Activated naive CD4-positive, alpha-beta T cell treated with anti-CD3 and anti-CD28 coated beads for 36 hours (primary cell): ENCODE data around the gene ASTE1. TPM values are rescaled to one million over a fixed set of nuclear protein-coding genes. Genes with fewer than 3 reads are reported as not detected.
"Not testable (repeated sequence)": the region's sequence is repeated elsewhere in the genome, so short reads cannot be mapped to it uniquely, and the experiment has no call there.

Experiments
- CTCF ChIA-PET: fragments of 350-600 bp; sonication (Branson Sonifier 250); formaldehyde crosslinking; loops from one replicate; lab custom pipeline; 2021; ENCODE audit warnings: antibody characterized with exemption; lab: Charles Lee
- DNase-seq: peaks from one replicate; pipeline ENCODE4 v3.0.0-alpha.2; 2020
- H3K27ac Mint-ChIP-seq: one replicate; pipeline ENCODE4 v1.8.0; 2021; ENCODE audit warnings: mild to moderate bottlenecking, mixed read lengths
- H3K27me3 Mint-ChIP-seq: one replicate; pipeline ENCODE4 v1.8.0; 2021; ENCODE audit warnings: low read depth, mixed read lengths
- H3K36me3 Mint-ChIP-seq: one replicate; pipeline ENCODE4 v1.8.0; 2021; ENCODE audit warnings: low read depth, mixed read lengths
- H3K4me1 Mint-ChIP-seq: one replicate; pipeline ENCODE4 v1.8.0; 2021; ENCODE audit warnings: low read depth, mixed read lengths
- H3K4me3 Mint-ChIP-seq: one replicate; pipeline ENCODE4 v1.8.0; 2021; ENCODE audit warnings: mild to moderate bottlenecking, moderate library complexity, mixed read lengths
- H3K9me3 Mint-ChIP-seq: one replicate; pipeline ENCODE4 v1.8.0; 2021; ENCODE audit warnings: mixed read lengths
- intact Hi-C: fragments of 100-400 bp; cut with micrococcal nuclease; formaldehyde crosslinking; loops from one replicate; pipeline ENCODE4 v1.15.1; 2023
- total RNA-seq, 2 experiments: library from RNA; stranded (reverse); gene quantifications; one replicate each; pipeline ENCODE4 v1.2.3, GENCODE V29; 2021

The ASTE1 gene
- 10 to 100 TPM; 10.8 to 11.2 TPM for total RNA-seq

- peak within 1 kb of the TSS; percentile 94 for H3K27ac Mint-ChIP-seq
- H3K36me3 Mint-ChIP-seq, result peaks cover 25% of the 10 kb centered on the region
- CTCF ChIA-PET, result interaction anchor here (0.6 to 1.2 kb wide), 4 partner anchors 9 to 1009 kb away, joined by 3 to 4 read pairs (median 4); no protein-coding TSS in a partner anchor
- peaks cover 42% of the 10 kb centered on the region for H3K4me1 Mint-ChIP-seq
- H3K9me3 Mint-ChIP-seq, result no peaks in the 10 kb centered on the region
- no peaks in the 10 kb centered on the region for H3K27me3 Mint-ChIP-seq
- intact Hi-C loops, result loop anchor here (1.0 to 10.0 kb wide), 8 partner anchors 133 to 1698 kb away; partner anchors contain the start of genes DNAJC13, MRPL3, NPHP3 and NUDT16
- peak; percentile 92 for DNase-seq
- peak within 1 kb of the TSS; percentile 92 for H3K4me3 Mint-ChIP-seq
These were observed at the start of gene ASTE1, which contains the start of gene NEK11 for GRCh38 chr3:131026321-131027151. ASTE1 (minus strand) TSS chr3:131026825; CDS start chr3:131025306, 1,519 bp downstream. NEK11 (plus strand) TSS chr3:131026877; CDS start chr3:131029709, 2,832 bp downstream.

- no peaks in the 10 kb centered on the region for H3K36me3 Mint-ChIP-seq
- intact Hi-C loops, result no loop called here
- no peaks in the 10 kb centered on the region for H3K4me1 Mint-ChIP-seq
- H3K9me3 Mint-ChIP-seq, result no peaks in the 10 kb centered on the region
- no peak overlapping the region for H3K4me3 Mint-ChIP-seq
- CTCF ChIA-PET, result no interaction called here
- no peak overlapping the region for H3K27ac Mint-ChIP-seq
- no peak for DNase-seq
- H3K27me3 Mint-ChIP-seq, result no peaks in the 10 kb centered on the region
These were observed 49.2 kb upstream of the ASTE1 start for GRCh38 chr3:131075632-131076328.

- H3K9me3 Mint-ChIP-seq, result no peaks in the 10 kb centered on the region
- intact Hi-C loops, result no loop called here
- no peaks in the 10 kb centered on the region for H3K4me1 Mint-ChIP-seq
- CTCF ChIA-PET, result no interaction called here
- no peaks in the 10 kb centered on the region for H3K36me3 Mint-ChIP-seq
- no peaks in the 10 kb centered on the region for H3K27me3 Mint-ChIP-seq
- no peak for DNase-seq
- no peak overlapping the region for H3K4me3 Mint-ChIP-seq
- no peak overlapping the region for H3K27ac Mint-ChIP-seq
These were observed 46.2 kb upstream of the ASTE1 start for GRCh38 chr3:131072845-131073244.

- no peaks in the 10 kb centered on the region for H3K4me1 Mint-ChIP-seq
- CTCF ChIA-PET, result no interaction called here
- H3K4me3 Mint-ChIP-seq, result no peak overlapping the region
- H3K27me3 Mint-ChIP-seq, result no peaks in the 10 kb centered on the region
- intact Hi-C loops, result no loop called here
- H3K9me3 Mint-ChIP-seq, result no peaks in the 10 kb centered on the region
- no peak overlapping the region for H3K27ac Mint-ChIP-seq
- DNase-seq, result no peak
- no peaks in the 10 kb centered on the region for H3K36me3 Mint-ChIP-seq
These were observed 45.5 kb upstream of the ASTE1 start for GRCh38 chr3:131072099-131072559.

- no peaks in the 10 kb centered on the region for H3K36me3 Mint-ChIP-seq
- intact Hi-C loops, result no loop called here
- no peaks in the 10 kb centered on the region for H3K27me3 Mint-ChIP-seq
- no peaks in the 10 kb centered on the region for H3K9me3 Mint-ChIP-seq
- CTCF ChIA-PET, result no interaction called here
- no peak overlapping the region for H3K27ac Mint-ChIP-seq
- no peak overlapping the region for H3K4me3 Mint-ChIP-seq
- H3K4me1 Mint-ChIP-seq, result peaks cover 3% of the 10 kb centered on the region
- no peak for DNase-seq
These were observed 41.4 kb upstream of the ASTE1 start for GRCh38 chr3:131067983-131068382.

- H3K4me1 Mint-ChIP-seq, result no peaks in the 10 kb centered on the region
- CTCF ChIA-PET, result interaction anchor here (1.2 to 1.3 kb wide), 2 partner anchors 20 to 21 kb away, joined by 3 read pairs; no protein-coding TSS in a partner anchor
- no peak for DNase-seq
These were observed 26.6 kb upstream of the ASTE1 start for GRCh38 chr3:131053043-131053859.

GRCh38 chr3:131050001-131050400 is 23.4 kb upstream of the ASTE1 start:
- CTCF ChIA-PET, result interaction anchor here (0.6 kb wide), 1 partner anchor 17 kb away, joined by 4 read pairs; no protein-coding TSS in a partner anchor
- Mint-ChIP-seq H3K36me3 (peaks cover 1% of the 10 kb centered on the region), H3K4me3 (no peak overlapping the region), H3K4me1 (no peaks in the 10 kb centered on the region), H3K27ac (no peak overlapping the region), H3K27me3 (no peaks in the 10 kb centered on the region), H3K9me3 (peaks cover 15% of the 10 kb centered on the region)
- DNase-seq, result no peak
- intact Hi-C loops, result no loop called here

More at GRCh38 chr3:131053043-131053859, 26.6 kb upstream of the ASTE1 start:
- H3K27ac Mint-ChIP-seq, result no peak overlapping the region
- no peaks in the 10 kb centered on the region for H3K9me3 Mint-ChIP-seq
- intact Hi-C loops, result no loop called here
- H3K36me3 Mint-ChIP-seq, result no peaks in the 10 kb centered on the region
- H3K27me3 Mint-ChIP-seq, result no peaks in the 10 kb centered on the region
- no peak overlapping the region for H3K4me3 Mint-ChIP-seq

- Mint-ChIP-seq H3K4me3 (no peak overlapping the region), H3K27me3 (no peaks in the 10 kb centered on the region), H3K4me1 (no peaks in the 10 kb centered on the region), H3K9me3 (peaks cover 33% of the 10 kb centered on the region), H3K36me3 (peaks cover 12% of the 10 kb centered on the region), H3K27ac (no peak overlapping the region)
- intact Hi-C loops, result no loop called here
- CTCF ChIA-PET, result interaction anchor here (1.1 to 1.2 kb wide), 2 partner anchors 15 to 30 kb away, joined by 3 to 5 read pairs; no protein-coding TSS in a partner anchor
- DNase-seq, result no peak
These were observed 21.4 kb upstream of the ASTE1 start for GRCh38 chr3:131048030-131048429.

GRCh38 chr3:131047582-131047981 is 21.0 kb upstream of the ASTE1 start:
- Mint-ChIP-seq H3K9me3 (peaks cover 33% of the 10 kb centered on the region), H3K4me3 (no peak overlapping the region), H3K4me1 (peaks cover 4% of the 10 kb centered on the region), H3K36me3 (peaks cover 12% of the 10 kb centered on the region), H3K27me3 (no peaks in the 10 kb centered on the region), H3K27ac (no peak overlapping the region)
- no peak for DNase-seq
- intact Hi-C loops, result no loop called here
- CTCF ChIA-PET, result interaction anchor here (1.1 kb wide), 1 partner anchor 30 kb away, joined by 3 read pairs; no protein-coding TSS in a partner anchor

- peak; percentile 73 for DNase-seq
- H3K4me3 Mint-ChIP-seq, intact Hi-C loops, H3K27me3 Mint-ChIP-seq: not testable (repeated sequence)
- H3K4me1 Mint-ChIP-seq, result peaks cover 16% of the 10 kb centered on the region
- H3K27ac Mint-ChIP-seq, result peak overlapping the region; percentile 74
- H3K9me3 Mint-ChIP-seq, result peaks cover 38% of the 10 kb centered on the region
- CTCF ChIA-PET, result interaction anchor here (1.3 kb wide), 1 partner anchor 9 kb away, joined by 4 read pairs; no protein-coding TSS in a partner anchor
- H3K36me3 Mint-ChIP-seq, result peaks cover 12% of the 10 kb centered on the region
These were observed 15.8 kb upstream of the ASTE1 start for GRCh38 chr3:131042271-131042985.

- intact Hi-C loops, result loop anchor here (5.0 kb wide), 1 partner anchor 104 kb away; no protein-coding TSS in a partner anchor
- peaks cover 1% of the 10 kb centered on the region for H3K36me3 Mint-ChIP-seq
- CTCF ChIA-PET, result interaction anchor here (1.0 to 1.1 kb wide), 2 partner anchors 17 to 145 kb away, joined by 3 read pairs; no protein-coding TSS in a partner anchor
- no peak overlapping the region for H3K4me3 Mint-ChIP-seq
- peaks cover 7% of the 10 kb centered on the region for H3K9me3 Mint-ChIP-seq
- H3K4me1 Mint-ChIP-seq, result peaks cover 16% of the 10 kb centered on the region
- no peak for DNase-seq
- H3K27me3 Mint-ChIP-seq, result no peaks in the 10 kb centered on the region
- no peak overlapping the region for H3K27ac Mint-ChIP-seq
These were observed 11.7 kb upstream of the ASTE1 start for GRCh38 chr3:131038326-131038725.
